ENCODE results near the gene RELA.

- TF ChIP-seq POLR2A (IDR thresholded peaks at IDR 0.05) (peak in 1 of 2 donors; percentile 17), EP300 (IDR thresholded peaks at IDR 0.05) (no peak), CTCF (IDR thresholded peaks at IDR 0.05) (peak in 3 of 4 experiments; percentile 18 to 22 (median 22))
Measured at GRCh38 chr11:65606876-65607613, 55.7 kb downstream of the RELA start.

Measured in gastroesophageal sphincter (tissue), 3 donors.